NCI-H2029 (cell line): ENCODE results near the gene HGFAC.

Experiments used
- DNase-seq: peaks from one replicate; lab custom pipeline; 2025; lab: John Stamatoyannopoulos, UW

Gene HGFAC

GRCh38 chr4:3486541-3487540 lies 45.1 kb downstream of the HGFAC start:
- DNase-seq = no peak

DNA sequence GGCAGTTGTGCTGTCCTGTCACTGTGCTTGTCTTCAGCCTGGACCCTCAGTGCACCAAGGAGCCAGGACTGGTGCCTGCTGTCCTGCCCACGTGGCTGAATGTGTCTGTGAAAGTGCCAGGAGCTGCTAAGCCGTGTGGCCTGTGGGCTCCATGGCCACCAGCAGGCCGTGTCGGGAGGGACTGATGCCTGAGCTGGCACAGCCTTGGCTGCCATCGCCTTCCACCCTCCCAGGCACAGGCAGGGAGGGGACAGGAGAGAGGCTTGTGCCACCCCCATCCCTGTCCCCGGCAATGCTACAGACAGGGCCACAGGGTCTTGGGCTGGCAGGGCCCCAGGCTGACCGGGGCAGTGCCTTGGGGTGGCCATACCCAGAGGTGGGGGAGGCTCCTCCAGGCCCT lies 46.1 kb downstream of the HGFAC start:
- no peak for DNase-seq

GRCh38 chr4:3488820-3489219 lies 47.1 kb downstream of the HGFAC start:
- DNase-seq = no peak

DNA sequence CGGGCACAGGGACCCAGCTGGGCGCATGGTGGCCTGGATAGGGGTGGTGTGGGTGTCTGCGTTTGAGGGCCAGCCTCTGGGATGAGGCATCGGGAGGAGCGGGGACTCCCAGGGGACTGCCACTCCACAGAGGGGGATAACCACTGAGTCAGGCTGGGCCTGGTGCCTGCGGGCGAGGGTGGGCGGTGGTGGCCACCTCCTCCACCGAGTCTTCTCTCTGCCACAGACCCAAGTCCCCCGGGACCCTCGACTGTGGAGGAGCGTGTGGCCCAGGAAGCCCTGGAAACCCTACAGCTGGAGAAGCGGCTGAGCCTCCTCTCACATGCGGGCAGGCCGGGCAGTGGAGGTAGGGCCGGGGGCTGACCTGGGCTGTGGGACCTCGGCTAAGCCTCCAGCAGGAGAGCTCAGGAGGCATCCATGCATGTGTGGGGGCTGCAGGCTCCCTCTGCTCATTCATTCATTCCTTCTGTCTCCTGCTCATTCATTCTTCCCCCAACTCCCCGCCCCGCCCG lies 47.7 kb downstream of the HGFAC start:
- no peak for DNase-seq

DNA sequence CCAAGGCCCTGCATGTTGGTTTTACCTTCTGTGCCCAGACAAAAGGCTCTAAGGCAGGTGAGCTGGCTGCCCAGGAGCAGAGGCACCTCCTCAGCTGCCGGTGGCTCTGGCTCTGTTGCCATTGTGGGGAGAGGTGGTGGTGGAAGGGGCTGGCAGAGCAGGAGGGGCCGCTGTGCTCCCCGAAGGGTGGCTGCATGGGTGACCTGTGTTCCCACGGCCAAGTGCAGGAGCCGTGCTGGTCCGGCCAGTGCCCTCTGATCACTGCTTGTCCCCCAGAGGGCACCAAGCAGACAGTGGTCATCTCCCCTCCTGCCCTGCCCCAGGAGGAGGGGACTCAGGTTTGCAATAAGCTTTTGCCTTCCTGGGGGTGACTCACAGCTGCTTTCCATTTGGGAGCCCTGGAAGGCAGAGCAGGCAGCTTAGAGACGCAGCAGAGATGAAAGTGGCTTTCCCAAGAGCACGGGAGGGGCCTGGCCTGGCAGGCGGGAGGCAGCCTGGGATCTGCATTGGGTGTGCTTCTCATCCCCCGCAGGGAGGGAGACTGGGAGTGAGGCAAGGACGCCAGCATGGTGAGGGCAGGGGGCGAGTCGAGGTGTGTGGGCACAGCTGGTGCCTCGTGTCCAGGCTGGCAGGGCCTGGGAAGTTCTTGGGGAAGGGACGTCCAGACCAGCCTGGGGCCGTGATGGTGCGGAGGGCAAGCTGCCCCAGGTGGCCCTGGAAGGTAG lies 50.1 kb downstream of the HGFAC start:
- no peak for DNase-seq

GRCh38 chr4:3492741-3493719 lies 51.3 kb downstream of the HGFAC start:
- no peak for DNase-seq

DNA sequence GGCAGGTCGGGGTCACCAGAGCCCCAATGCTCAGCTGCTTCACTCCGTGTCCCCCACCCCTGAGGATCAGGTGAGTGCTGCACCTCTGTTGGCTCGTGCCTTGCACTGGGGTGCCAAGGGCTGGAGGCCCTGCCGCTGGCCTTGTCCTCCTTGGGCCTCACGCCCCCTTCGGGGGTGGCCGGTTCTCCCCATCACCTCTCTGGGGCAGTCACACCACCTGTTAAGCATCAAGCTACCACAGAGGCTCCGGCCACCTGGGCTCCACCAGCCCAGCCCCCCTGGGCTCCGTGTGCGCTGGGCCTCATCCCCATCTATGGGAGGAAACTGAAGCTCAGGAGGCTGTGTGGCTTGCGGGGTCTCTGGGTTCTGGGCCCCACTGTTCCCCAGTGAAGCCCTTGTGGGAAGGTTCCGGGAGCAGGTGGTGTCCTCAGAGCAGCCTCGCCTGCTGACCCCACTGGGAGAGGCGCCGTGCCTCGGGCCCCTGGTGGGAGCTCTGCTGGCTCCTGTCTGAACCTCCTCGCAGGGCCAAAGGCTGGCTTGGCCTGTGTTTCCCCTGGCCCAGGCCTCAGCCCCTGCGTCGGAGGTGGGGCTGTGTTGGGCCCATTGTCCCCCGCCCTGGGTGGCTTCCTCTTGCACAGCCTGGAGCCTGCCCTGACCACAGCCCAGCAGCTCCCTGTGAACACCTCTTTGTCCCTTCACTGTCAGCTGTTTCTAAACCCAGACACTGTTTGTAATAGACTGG lies 52.1 kb downstream of the HGFAC start:
- DNase-seq = no peak

- DNase-seq = no peak
These were observed 52.7 kb downstream of the HGFAC start for GRCh38 chr4:3494462-3494871.

- no peak for DNase-seq
These were observed 53.6 kb downstream of the HGFAC start for GRCh38 chr4:3495204-3495975.

GRCh38 chr4:3496021-3496420 lies 54.3 kb downstream of the HGFAC start:
- no peak for DNase-seq

GRCh38 chr4:3497095-3497494 lies 55.3 kb downstream of the HGFAC start:
- DNase-seq = no peak

DNA sequence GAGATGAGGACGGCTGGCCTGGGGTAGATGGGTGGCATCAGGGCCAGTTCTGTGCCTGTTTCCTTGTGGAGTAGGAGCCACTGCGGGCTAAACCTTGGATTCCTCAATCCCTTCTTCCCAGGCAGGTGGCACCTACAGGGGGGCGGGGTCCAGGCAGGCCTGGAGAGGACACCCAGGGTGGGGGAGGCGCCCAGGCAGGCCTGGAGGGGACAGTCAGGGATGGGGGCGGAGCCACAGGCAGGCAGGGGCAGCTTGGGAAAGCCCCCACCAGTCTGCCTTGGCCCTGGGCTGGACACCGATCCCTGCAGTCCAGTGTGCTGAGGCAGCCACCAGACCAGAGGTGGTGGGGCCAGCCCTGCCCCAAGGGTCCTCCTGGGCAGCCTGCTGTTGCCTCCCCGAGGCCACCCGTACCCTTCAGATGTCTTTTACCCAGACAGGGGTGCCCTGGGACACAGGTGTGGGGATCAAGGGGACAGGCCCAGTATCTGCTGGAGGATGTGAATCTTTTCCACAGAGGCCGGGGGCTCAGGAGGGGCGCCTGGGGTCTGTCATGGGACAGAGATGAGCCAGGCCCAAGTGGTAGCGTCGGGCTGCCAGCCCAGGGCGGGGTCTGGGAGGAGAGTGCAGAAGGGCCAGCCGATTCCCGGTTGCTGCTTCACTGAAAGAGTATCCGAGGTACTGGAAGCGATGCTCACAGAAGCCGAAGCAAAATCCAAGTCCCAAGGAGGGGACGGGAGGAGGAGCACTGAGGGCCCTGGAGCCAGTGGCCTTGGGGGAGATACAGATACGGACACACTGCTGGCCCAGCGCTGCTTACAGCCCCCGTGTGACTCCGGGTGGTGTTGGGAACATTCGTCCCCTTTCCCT lies 56.0 kb downstream of the HGFAC start:
- no peak for DNase-seq

DNA sequence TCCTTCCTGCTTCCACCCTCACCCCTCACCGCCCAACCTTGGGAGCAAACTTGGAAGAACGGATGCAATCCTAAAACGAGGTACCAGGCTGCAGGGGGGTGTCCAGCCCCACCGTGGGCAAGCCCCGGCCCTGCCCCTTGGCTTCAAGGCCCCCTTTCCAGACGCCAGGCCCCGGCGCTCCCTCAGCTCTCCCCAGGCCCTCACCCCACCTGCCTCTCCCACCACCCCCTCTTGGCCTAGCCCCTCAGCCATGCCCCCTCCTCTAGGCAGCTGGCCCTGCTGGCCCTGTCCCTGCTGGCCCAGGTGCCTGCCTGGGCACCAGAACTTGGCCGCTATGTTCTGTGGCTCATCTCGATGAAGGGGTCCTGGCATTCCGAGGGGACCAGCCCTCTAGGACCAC lies 56.6 kb downstream of the HGFAC start:
- DNase-seq = no peak
